Astrocyte of the spinal cord (primary cell): ENCODE results near the gene TEF.

Source experiments
- DNase-seq: peaks from one replicate; pipeline ENCODE4 v3.0.0; 2011; ENCODE audit warnings: low read depth, low spot score
- H3K4me3 ChIP-seq: 2 replicates; pipeline ENCODE4 v1.5.1; 2011; ENCODE audit warnings: low read depth, mild to moderate bottlenecking, low read length, moderate library complexity
- CTCF ChIP-seq: IDR thresholded peaks from 2 replicates; pipeline ENCODE4 v1.5.1; 2012; ENCODE audit warnings: low read depth, mild to moderate bottlenecking, low read length, inconsistent platforms
- in situ Hi-C: cut with HindIII; loops from 2 replicates; pipeline ENCODE4 v1.10.0; 2017; ENCODE audit warnings: low sequenced_read_pairs

Gene TEF

DNA sequence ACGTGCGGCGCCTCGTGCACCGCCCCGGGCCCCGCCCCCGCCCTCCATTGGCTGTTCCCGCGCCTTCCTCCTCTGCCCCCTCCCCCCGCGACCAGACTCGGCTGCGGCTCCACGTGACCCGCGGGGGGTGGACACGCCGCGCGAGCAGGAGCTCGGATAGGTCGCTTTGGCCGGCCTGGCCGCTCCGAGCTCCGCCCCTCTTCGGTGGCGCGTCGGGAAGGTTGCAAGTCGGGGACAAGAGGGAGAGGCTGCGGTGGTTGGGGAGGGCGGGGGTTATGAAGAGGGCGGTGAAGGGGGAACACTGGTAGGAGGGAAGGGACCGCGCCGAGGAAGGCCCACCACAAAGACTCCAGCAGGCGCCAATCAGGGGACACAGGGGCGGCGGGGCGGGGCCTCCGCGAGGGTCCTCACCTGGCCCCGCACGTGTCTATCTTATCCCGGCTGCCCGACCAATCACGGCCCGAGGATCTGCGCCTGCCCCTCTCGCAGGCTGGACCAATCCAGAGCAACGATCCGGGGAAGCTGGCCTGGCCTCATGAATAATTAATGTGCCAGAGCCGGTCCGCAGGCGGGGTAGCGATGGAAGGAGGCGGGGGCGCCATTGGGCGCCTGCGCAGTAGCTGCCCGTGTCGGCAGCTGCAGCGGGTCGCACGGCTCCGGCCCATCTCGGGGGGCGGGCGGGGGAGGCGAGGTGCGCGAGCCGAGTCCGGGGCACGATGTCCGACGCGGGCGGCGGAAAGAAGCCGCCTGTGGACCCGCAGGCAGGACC lies at the start of gene TEF:
TEF (plus strand) TSS at position 614 of the 769 bp plus-strand sequence; CDS start at position 717, 103 bp downstream.
- H3K4me3 ChIP-seq, result peak within 1 kb of the TSS; percentile 66
- in situ Hi-C loops, result no loop called here
- DNase-seq, result peak; percentile 99
- TF ChIP-seq CTCF, result no peak

DNA sequence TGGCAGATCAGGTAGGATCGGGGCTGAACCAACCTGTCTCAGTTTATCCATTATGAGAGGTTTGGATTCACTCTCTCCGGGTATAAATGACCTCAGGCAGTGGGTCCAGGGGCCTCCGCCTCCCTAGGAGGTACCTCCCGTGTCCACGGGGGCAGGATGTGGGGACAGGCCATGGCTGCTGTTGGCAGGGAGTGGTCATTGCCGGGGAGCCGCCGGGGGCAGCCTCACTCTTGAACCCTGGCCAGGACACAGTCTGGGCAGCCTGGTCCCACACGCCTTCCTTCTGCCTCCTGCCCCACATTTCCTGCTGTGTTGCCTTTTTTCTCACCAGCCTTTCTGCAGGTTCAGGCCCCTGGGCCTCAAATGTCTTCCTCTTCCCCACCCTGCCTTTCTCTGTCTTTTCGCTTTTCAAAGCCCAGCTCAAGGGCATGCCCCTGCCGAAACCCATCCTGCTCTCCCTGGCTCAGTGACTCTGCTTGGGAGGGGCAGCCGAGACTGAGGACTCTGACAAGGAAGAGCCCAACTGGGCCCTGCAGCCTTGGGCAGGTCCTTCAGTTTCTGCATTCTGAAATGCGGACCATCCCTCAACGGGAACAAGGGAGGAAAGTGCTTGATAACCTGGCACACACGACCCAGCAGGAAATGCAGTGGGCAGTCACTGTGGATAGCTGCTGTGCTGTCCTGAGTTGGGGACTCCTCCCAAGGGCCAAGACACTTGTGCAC lies 49.4 kb upstream of the TEF start:
- in situ Hi-C loops, result no loop called here
- H3K4me3 ChIP-seq, result no peak overlapping the region
- DNase-seq, result no peak
- no peak for TF ChIP-seq CTCF

DNA sequence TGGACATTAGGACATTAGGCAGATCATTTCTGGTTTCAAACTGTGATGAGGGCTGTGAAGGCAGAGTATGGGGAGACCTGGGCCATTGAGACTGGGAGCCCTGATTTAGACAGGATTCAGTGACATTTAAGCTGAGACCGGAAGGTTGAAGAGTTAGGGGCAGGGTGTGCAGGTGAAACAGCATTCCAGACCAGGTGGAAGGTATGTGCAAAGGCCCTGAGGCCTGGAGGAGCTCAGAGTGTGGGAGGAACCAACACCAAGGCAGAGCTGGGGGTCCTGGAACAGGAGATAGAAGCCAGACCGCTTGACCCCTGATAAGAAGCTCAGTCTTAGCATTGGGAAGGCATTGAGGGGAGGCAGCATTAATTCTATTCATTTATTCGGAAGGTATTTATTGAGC lies 47.9 kb upstream of the TEF start:
- no peak overlapping the region for H3K4me3 ChIP-seq
- TF ChIP-seq CTCF, result no peak
- no peak for DNase-seq
- in situ Hi-C loops, result no loop called here

DNA sequence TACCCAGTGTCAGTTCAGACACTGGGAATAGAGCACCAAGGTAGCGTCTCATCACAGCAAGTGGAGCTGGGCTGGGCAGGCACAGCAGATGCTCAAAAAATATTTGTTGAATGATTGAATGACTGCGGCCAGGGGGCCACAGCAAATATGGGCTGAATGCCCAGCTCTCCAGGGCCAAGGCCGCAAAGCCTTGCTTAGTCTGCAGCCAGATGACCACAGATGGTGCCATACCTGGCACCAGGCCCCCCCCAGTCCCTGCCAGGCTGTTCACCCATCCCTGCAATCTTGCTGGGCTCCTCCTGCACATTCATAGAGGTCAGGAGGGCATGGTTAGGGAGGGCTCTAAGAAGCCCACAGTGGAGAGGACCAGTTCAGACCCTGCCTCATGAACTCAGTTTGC lies 47.5 kb upstream of the TEF start:
- DNase-seq, result no peak
- in situ Hi-C loops, result no loop called here
- H3K4me3 ChIP-seq, result no peak overlapping the region
- TF ChIP-seq CTCF, result no peak

GRCh38 chr22:41334951-41335635 lies 46.6 kb upstream of the TEF start:
- no peak for DNase-seq
- no peak for TF ChIP-seq CTCF
- in situ Hi-C loops, result no loop called here
- no peak overlapping the region for H3K4me3 ChIP-seq

DNA sequence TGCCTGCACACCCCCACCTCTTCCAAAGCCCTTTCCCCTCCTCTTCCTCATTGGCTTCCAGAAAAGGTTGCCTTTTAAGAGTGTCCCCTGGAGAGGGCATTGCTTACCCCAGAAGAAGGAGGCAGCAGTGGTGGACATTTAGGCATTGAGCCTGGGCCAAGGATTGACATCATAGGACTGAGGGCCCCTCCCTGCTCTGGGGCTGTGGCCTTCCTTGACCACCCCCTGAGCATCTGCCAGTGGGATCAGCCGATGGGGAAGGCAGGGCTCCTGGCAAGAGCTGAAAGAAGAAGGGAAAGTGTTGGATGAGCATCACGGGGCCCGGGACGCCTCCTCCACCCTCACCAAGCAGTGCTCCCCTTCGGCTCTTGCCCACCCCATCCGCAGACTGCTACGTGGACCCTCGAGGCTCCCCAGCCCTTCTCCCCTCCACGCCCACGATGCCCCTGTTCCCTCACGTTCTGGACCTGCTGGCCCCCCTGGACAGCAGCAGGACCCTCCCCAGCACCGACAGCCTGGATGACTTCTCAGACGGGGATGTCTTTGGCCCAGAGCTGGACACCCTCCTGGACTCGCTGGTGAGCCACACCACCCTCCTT lies 43.0 kb upstream of the TEF start:
- in situ Hi-C loops, result no loop called here
- no peak for TF ChIP-seq CTCF
- no peak for DNase-seq

More for the DNA sequence above, 43.0 kb upstream of the TEF start:
- no peak overlapping the region for H3K4me3 ChIP-seq
